WERI-Rb-1 (cell line): Measurements from ENCODE around the gene KRTAP10-3.

ENCODE experiments used
- DNase-seq: peaks from one replicate; pipeline ENCODE4 v3.0.0-alpha.2; 2020
- H3K27ac ChIP-seq: fragments of 250-450 bp; sonication (Bioruptor Pico); 2 replicates; pipeline ENCODE4 v1.5.1; 2020; ENCODE audit warnings: mild to moderate bottlenecking, moderate library complexity
- H3K27me3 ChIP-seq: fragments of 250-450 bp; sonication (Bioruptor Pico); 2 replicates; pipeline ENCODE4 v1.5.1; 2021; ENCODE audit warnings: mild to moderate bottlenecking, low read depth, moderate library complexity; ENCODE audit not compliant: insufficient read depth, severe bottlenecking
- H3K36me3 ChIP-seq: fragments of 250-450 bp; sonication (Bioruptor Pico); 2 replicates; pipeline ENCODE4 v1.5.1; 2020; ENCODE audit warnings: mild to moderate bottlenecking, moderate library complexity
- H3K4me3 ChIP-seq: 2 replicates; pipeline ENCODE4 v1.5.1; 2011; ENCODE audit warnings: low read depth, mild to moderate bottlenecking, control low read depth, low read length
- H3K9me3 ChIP-seq: fragments of 250-450 bp; sonication (Bioruptor Pico); 2 replicates; pipeline ENCODE4 v1.5.1; 2021; ENCODE audit warnings: mild to moderate bottlenecking, moderate library complexity; ENCODE audit not compliant: severe bottlenecking
- CTCF ChIP-seq: IDR thresholded peaks from 2 replicates; pipeline ENCODE4 v1.5.1; 2011; ENCODE audit warnings: low read depth, mild to moderate bottlenecking, control low read depth, inconsistent platforms, low read length

Gene KRTAP10-3

DNA sequence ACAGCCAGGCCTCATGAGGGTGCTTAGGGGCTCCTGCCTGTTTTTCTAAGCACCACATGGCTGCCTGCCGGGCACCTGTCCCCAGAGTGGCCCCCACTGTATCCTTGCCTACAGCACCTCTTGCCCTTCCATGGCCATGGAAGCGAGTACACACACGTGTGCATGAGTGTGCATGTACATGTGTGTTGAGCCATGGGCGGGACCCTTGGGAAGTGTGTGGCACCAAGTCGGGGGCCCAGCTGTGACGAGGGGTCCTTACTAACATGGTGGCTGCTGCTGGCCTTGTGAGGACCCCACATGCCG, 44.4 kb downstream of the KRTAP10-3 start:
- H3K36me3 ChIP-seq = no peaks in the 10 kb centered on the region
- TF ChIP-seq CTCF = no peak
- H3K27me3 ChIP-seq = no peaks in the 10 kb centered on the region
- no peak overlapping the region for H3K27ac ChIP-seq
- H3K4me3 ChIP-seq = no peak overlapping the region
- peaks cover 7% of the 10 kb centered on the region for H3K9me3 ChIP-seq
- no peak for DNase-seq

DNA sequence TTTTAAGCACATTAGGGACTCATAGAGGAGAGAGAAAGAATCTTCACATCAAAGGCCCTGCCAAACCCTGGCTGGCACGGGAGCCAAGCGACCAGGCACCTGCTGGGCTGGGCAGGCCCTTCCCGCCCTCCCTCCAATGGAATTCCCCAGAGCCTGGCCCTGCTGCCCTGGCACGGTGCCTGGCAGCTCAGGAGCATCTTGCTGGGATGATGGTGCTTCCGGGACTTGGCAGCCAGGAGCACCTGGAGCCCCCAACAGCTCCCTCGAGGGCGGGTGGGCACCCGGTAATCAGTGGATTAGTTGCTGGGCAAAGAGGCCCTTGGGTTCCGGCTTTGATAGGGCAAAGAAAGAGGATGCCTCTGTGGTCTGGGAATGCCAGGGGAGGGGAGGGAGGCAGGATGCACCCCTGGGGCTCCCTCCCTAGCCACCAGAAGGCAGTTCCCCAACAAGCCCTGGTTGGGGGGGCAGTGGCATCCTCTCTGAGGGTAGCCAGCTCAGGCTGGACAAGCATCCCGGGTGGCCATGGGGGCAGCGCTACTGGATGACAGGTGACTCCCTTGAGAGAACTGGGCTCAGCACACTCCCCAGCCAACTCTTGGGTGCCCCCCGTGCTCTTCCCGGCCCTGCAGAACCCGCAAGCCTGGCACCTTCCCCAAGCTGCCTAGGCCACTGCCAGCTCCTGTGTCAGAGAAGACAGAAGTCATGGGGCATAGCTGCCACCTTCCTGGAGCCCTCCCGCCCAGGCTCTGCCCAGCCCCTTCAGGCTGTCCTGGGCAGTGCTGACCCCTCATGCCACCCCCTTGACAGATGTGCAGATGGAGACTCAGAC, 45.0 kb downstream of the KRTAP10-3 start:
- no peaks in the 10 kb centered on the region for H3K27me3 ChIP-seq
- DNase-seq = no peak

GRCh38 chr21:44512496-44513388, 45.9 kb downstream of the KRTAP10-3 start:
- no peak for TF ChIP-seq CTCF
- Histone ChIP-seq H3K9me3 (peaks cover 6% of the 10 kb centered on the region), H3K36me3 (no peaks in the 10 kb centered on the region), H3K27me3 (no peaks in the 10 kb centered on the region), H3K27ac (no peak overlapping the region), H3K4me3 (no peak overlapping the region)
- no peak for DNase-seq

More for the DNA sequence above, 45.0 kb downstream of the KRTAP10-3 start:
- no peak for TF ChIP-seq CTCF
- H3K27ac ChIP-seq = no peak overlapping the region
- no peak overlapping the region for H3K4me3 ChIP-seq
- peaks cover 7% of the 10 kb centered on the region for H3K9me3 ChIP-seq
- H3K36me3 ChIP-seq = no peaks in the 10 kb centered on the region

GRCh38 chr21:44511938-44512275, 46.7 kb downstream of the KRTAP10-3 start:
- Histone ChIP-seq H3K9me3 (no peaks in the 10 kb centered on the region), H3K27ac (no peak overlapping the region), H3K4me3 (no peak overlapping the region), H3K36me3 (no peaks in the 10 kb centered on the region), H3K27me3 (no peaks in the 10 kb centered on the region)
- no peak for TF ChIP-seq CTCF
- DNase-seq = no peak

DNA sequence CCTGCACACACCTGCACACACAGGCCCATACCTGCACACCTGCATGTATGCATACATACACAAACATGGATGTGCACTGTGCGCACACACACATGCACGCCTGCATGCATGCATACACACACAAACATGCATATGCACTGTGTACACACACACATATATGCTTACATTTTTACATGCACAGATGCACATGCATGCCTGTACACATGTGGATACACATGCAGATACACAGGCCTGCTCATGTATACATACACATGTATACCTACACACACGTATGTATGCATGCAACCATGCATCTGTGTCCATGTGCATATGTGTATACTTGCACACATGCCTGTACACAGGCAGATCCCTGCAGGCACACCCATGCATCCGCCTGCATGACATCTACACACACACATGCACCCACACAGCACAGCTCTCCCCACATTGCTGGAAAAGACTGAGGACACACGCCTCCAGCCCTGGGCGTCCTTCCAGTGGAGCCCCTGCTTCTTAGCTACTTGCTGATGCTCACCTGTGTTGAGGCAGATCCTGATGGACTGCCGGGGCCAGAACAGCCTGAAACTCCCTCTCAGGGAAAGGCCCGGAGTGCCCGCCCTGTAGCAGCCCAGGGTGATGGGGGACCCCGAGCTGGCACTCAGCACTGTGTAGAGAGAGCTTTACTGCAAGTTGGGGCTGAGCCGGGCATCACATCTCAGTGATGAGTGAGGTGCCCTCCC, 47.2 kb downstream of the KRTAP10-3 start:
- no peak overlapping the region for H3K27ac ChIP-seq
- no peaks in the 10 kb centered on the region for H3K36me3 ChIP-seq
- H3K9me3 ChIP-seq = no peaks in the 10 kb centered on the region
- DNase-seq = no peak
- H3K27me3 ChIP-seq = no peaks in the 10 kb centered on the region
- TF ChIP-seq CTCF = no peak
- no peak overlapping the region for H3K4me3 ChIP-seq
